Measurements from ENCODE around the gene TSPAN17. TPM values are rescaled to one million over a fixed set of nuclear protein-coding genes. Genes with fewer than 3 reads are reported as not detected.
"Not testable (repeated sequence)": the region's sequence is repeated elsewhere in the genome, so short reads cannot be mapped to it uniquely, and the experiment has no call there.

TSPAN17 gene
- total RNA-seq (ENCODE audit: unreplicated experiment), result 57.5 TPM
- long read RNA-seq, transcript TSPAN17-209 (9 exons, 2,361 nt), result minor isoform, 5 of 23 reads
- long read RNA-seq, transcript TSPAN17-207 (9 exons, 2,457 nt), result major isoform, 9 of 23 reads
- long read RNA-seq, partial matches to known transcripts, result 3 of 23 reads
- long read RNA-seq, other reads (novel, unspliced or antisense), result 6 of 23 reads

- no peak for TF ChIP-seq CTCF (IDR thresholded peaks at IDR 0.05; ENCODE audit: unreplicated experiment)
- Mint-ChIP-seq H3K27ac (ENCODE audit: unreplicated experiment) (peak within 1 kb of the TSS; percentile 9), H3K27me3 (ENCODE audit: unreplicated experiment) (peaks cover 14% of the 10 kb centered on the region), H3K36me3 (ENCODE audit: low read depth, unreplicated experiment) (no peaks in the 10 kb centered on the region), H3K4me1 (ENCODE audit: unreplicated experiment) (peaks cover 6% of the 10 kb centered on the region), H3K4me3 (ENCODE audit: unreplicated experiment) (peak within 1 kb of the TSS; percentile 94), H3K9me3 (ENCODE audit: unreplicated experiment) (no peaks in the 10 kb centered on the region)
- DNase-seq (ENCODE audit: low spot score), result peak; percentile 100
These were observed at the start of gene TSPAN17 for GRCh38 chr5:176647030-176647842. Gene TSPAN17 (plus strand): TSS chr5:176647484. CDS start chr5:176647616, 132 bp downstream.

GRCh38 chr5:176599749-176600430 lies 47.4 kb upstream of the TSPAN17 start:
- H3K27ac Mint-ChIP-seq (ENCODE audit: unreplicated experiment); DNase-seq (ENCODE audit: low spot score); H3K4me3 Mint-ChIP-seq (ENCODE audit: unreplicated experiment); H3K4me1 Mint-ChIP-seq (ENCODE audit: unreplicated experiment); H3K9me3 Mint-ChIP-seq (ENCODE audit: unreplicated experiment); H3K36me3 Mint-ChIP-seq (ENCODE audit: low read depth, unreplicated experiment): not testable (repeated sequence)
- peaks cover 12% of the 10 kb centered on the region for H3K27me3 Mint-ChIP-seq (ENCODE audit: unreplicated experiment)

GRCh38 chr5:176601901-176602482 lies 45.3 kb upstream of the TSPAN17 start:
- TF ChIP-seq CTCF (IDR thresholded peaks at IDR 0.05; ENCODE audit: unreplicated experiment), result no peak
- Mint-ChIP-seq H3K4me1 (ENCODE audit: unreplicated experiment) (peaks cover 3% of the 10 kb centered on the region), H3K36me3 (ENCODE audit: low read depth, unreplicated experiment) (peaks cover 6% of the 10 kb centered on the region), H3K27ac (ENCODE audit: unreplicated experiment) (no peak overlapping the region), H3K4me3 (ENCODE audit: unreplicated experiment) (no peak overlapping the region), H3K9me3 (ENCODE audit: unreplicated experiment) (no peaks in the 10 kb centered on the region), H3K27me3 (ENCODE audit: unreplicated experiment) (peaks cover 9% of the 10 kb centered on the region)
- DNase-seq (ENCODE audit: low spot score), result no peak

- no peak for TF ChIP-seq CTCF (IDR thresholded peaks at IDR 0.05; ENCODE audit: unreplicated experiment)
- DNase-seq (ENCODE audit: low spot score), result no peak
- no peak overlapping the region for H3K4me3 Mint-ChIP-seq (ENCODE audit: unreplicated experiment)
- H3K27me3 Mint-ChIP-seq (ENCODE audit: unreplicated experiment), result peaks cover 10% of the 10 kb centered on the region
- no peak overlapping the region for H3K27ac Mint-ChIP-seq (ENCODE audit: unreplicated experiment)
- peaks cover 6% of the 10 kb centered on the region for H3K36me3 Mint-ChIP-seq (ENCODE audit: low read depth, unreplicated experiment)
- H3K9me3 Mint-ChIP-seq (ENCODE audit: unreplicated experiment), result no peaks in the 10 kb centered on the region
- peaks cover 3% of the 10 kb centered on the region for H3K4me1 Mint-ChIP-seq (ENCODE audit: unreplicated experiment)
These were observed 44.2 kb upstream of the TSPAN17 start for GRCh38 chr5:176603091-176603490.

- H3K4me3 Mint-ChIP-seq (ENCODE audit: unreplicated experiment), result no peak overlapping the region
- H3K27me3 Mint-ChIP-seq (ENCODE audit: unreplicated experiment), result peaks cover 9% of the 10 kb centered on the region
- no peak for DNase-seq (ENCODE audit: low spot score)
- H3K27ac Mint-ChIP-seq (ENCODE audit: unreplicated experiment), result no peak overlapping the region
- no peaks in the 10 kb centered on the region for H3K9me3 Mint-ChIP-seq (ENCODE audit: unreplicated experiment)
- TF ChIP-seq CTCF (IDR thresholded peaks at IDR 0.05; ENCODE audit: unreplicated experiment), result no peak
- peaks cover 4% of the 10 kb centered on the region for H3K36me3 Mint-ChIP-seq (ENCODE audit: low read depth, unreplicated experiment)
- H3K4me1 Mint-ChIP-seq (ENCODE audit: unreplicated experiment), result peaks cover 10% of the 10 kb centered on the region
These were observed 41.3 kb upstream of the TSPAN17 start for GRCh38 chr5:176606032-176606431.

Measured in endothelial cell (in vitro differentiated cells).